ENCODE data around the gene NDRG3. TPM values are rescaled to one million over a fixed set of nuclear protein-coding genes. Genes with fewer than 3 reads are reported as not detected.

The NDRG3 gene
- total and polyA plus RNA-seq, 2 donors (not counting 3 experiments of a cell fraction or from before 2014, with no cell fraction given): 25.7 to 27.7 TPM

DNA sequence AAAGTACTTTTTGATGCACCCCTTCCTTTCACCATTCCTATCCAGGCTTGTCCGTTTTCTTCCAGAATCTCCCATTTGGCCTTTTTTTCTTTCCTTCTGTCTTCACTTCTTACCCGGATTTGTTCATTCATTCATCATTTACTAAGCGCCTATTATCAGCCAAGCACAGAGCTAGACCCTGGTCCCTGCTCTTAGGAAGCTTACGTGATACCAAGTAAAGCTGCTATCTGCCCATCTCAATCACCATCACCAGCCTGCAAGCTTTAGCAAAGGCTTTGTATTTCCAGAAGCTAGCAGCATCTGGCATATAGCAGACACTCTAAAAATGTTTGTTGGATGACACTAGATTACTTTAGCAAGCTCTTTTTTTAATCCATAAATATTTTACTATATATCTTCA is 4.8 kb downstream of the NDRG3 start:
- BruUV-seq (replicated peaks): no TSS peak

DNA sequence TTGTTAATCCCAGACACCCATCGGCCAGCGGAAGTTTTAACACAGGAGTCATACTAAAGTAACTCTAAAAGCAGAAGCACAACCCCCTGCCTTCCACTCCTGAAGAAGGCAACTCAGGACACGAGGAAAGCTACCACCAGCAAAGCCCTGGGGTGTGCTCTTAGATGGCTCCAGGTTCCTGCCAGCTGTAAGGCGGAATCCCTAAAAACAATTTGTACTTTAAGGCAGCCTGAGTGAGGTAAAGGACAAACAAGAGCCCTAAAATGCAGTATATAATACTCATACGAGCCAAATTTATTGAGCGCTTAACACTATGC is 8.7 kb downstream of the NDRG3 start:
- Histone ChIP-seq H3K27ac (ENCODE audit: insufficient read depth, low read depth, low read length) (no peak overlapping the region), H4K20me1 (replicated peaks; ENCODE audit: control insufficient read depth, extremely low read depth, insufficient read depth, low read length) (no peaks in the 10 kb centered on the region), H3K4me2 (ENCODE audit: insufficient read depth, low read length) (no peak overlapping the region), H3K79me2 (ENCODE audit: control insufficient read depth, insufficient read depth, low read length) (no peaks in the 10 kb centered on the region), H3K36me3 (ENCODE audit: control insufficient read depth in 2 of 2, extremely low read depth in 1 of 2, insufficient read depth in 2 of 2, low read length in 2 of 2) (no peaks in the 10 kb centered on the region), H3K27me3 (ENCODE audit: control insufficient read depth in 2 of 2, insufficient read depth in 2 of 2, low read length in 2 of 2) (no peaks in the 10 kb centered on the region), H3K9me1 (replicated peaks; ENCODE audit: control insufficient read depth, extremely low read depth, insufficient read depth, low read length) (no peaks in the 10 kb centered on the region), H3K9ac (replicated peaks; ENCODE audit: extremely low read depth, insufficient read depth, low read length) (no peak overlapping the region), H3K9me3 (replicated peaks; ENCODE audit: control insufficient read depth, insufficient read depth, low read length) (no peaks in the 10 kb centered on the region), H2AFZ (ENCODE audit: low read depth, low read length) (no peak overlapping the region), H3K4me3 (replicated peaks in 1 of 3; ENCODE audit: insufficient read depth in 1 of 3, low read depth in 1 of 3, low read length in 3 of 3) (no peak overlapping the region), H3K4me1 (ENCODE audit: control insufficient read depth, extremely low read depth, insufficient read depth, low read length) (no peaks in the 10 kb centered on the region)
- FAIRE-seq (no peak), DNase-seq (ENCODE audit: low read depth, low spot score) (no peak)
- intact Hi-C loops (cut with micrococcal nuclease): no loop called here
- no peak for TF ChIP-seq GATA2 (IDR thresholded peaks at IDR 0.05; ENCODE audit: insufficient read depth, insufficient read length, low read depth, low read length)
- no peak for TF ChIP-seq EZH2 (IDR thresholded peaks at IDR 0.05; ENCODE audit: borderline replicate concordance, low read depth, low read length, severe bottlenecking)
- no peak for TF ChIP-seq MYC (IDR thresholded peaks at IDR 0.05; ENCODE audit: low read depth, low read length)
- TF ChIP-seq FOS (IDR thresholded peaks at IDR 0.05; ENCODE audit: borderline replicate concordance, insufficient read depth, low read length): no peak
- TF ChIP-seq, protein P1, sequence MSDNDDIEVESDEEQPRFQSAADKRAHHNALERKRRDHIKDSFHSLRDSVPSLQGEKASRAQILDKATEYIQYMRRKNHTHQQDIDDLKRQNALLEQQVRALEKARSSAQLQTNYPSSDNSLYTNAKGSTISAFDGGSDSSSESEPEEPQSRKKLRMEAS (IDR thresholded peaks at IDR 0.05; ENCODE audit: insufficient read depth, insufficient read length): no peak
- TF ChIP-seq, protein P2, sequence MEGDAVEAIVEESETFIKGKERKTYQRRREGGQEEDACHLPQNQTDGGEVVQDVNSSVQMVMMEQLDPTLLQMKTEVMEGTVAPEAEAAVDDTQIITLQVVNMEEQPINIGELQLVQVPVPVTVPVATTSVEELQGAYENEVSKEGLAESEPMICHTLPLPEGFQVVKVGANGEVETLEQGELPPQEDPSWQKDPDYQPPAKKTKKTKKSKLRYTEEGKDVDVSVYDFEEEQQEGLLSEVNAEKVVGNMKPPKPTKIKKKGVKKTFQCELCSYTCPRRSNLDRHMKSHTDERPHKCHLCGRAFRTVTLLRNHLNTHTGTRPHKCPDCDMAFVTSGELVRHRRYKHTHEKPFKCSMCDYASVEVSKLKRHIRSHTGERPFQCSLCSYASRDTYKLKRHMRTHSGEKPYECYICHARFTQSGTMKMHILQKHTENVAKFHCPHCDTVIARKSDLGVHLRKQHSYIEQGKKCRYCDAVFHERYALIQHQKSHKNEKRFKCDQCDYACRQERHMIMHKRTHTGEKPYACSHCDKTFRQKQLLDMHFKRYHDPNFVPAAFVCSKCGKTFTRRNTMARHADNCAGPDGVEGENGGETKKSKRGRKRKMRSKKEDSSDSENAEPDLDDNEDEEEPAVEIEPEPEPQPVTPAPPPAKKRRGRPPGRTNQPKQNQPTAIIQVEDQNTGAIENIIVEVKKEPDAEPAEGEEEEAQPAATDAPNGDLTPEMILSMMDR (IDR thresholded peaks at IDR 0.05; ENCODE audit: extremely low read depth in 1 of 2, insufficient read depth in 1 of 2, low read depth in 1 of 2, low read length in 2 of 2): no peak
- no peak for TF ChIP-seq JUN (IDR thresholded peaks at IDR 0.05; ENCODE audit: borderline replicate concordance, insufficient read depth, insufficient read length, low read depth)
- no peak for TF ChIP-seq POLR2AphosphoS5 (IDR thresholded peaks at IDR 0.05; ENCODE audit: insufficient read depth, low read depth, low read length)
- no peak for TF ChIP-seq POLR2A (IDR thresholded peaks at IDR 0.05; ENCODE audit: low read depth, low read length)
- no TSS peak for BruUV-seq (replicated peaks)
- ChIA-PET POLR2A (no interaction called here), CTCF (interaction anchor here (1.0 to 1.9 kb wide), 6 partner anchors 12 to 182 kb away, joined by 3 to 10 read pairs (median 4); partner anchors contain the start of gene DSN1)
- dilution Hi-C loops (cut with MboI; ENCODE audit: extremely low pct_ligation_motif_present, low sequenced_read_pairs): no loop called here

More for the DNA sequence above, 4.8 kb downstream of the NDRG3 start:
- Histone ChIP-seq H4K20me1 (replicated peaks; ENCODE audit: control insufficient read depth, extremely low read depth, insufficient read depth, low read length) (no peaks in the 10 kb centered on the region), H3K4me2 (ENCODE audit: insufficient read depth, low read length) (no peak overlapping the region), H3K36me3 (ENCODE audit: control insufficient read depth in 2 of 2, extremely low read depth in 1 of 2, insufficient read depth in 2 of 2, low read length in 2 of 2) (no peaks in the 10 kb centered on the region), H3K9me1 (replicated peaks; ENCODE audit: control insufficient read depth, extremely low read depth, insufficient read depth, low read length) (no peaks in the 10 kb centered on the region), H3K27me3 (ENCODE audit: control insufficient read depth in 2 of 2, insufficient read depth in 2 of 2, low read length in 2 of 2) (no peaks in the 10 kb centered on the region), H2AFZ (ENCODE audit: low read depth, low read length) (no peak overlapping the region), H3K27ac (ENCODE audit: insufficient read depth, low read depth, low read length) (no peak overlapping the region), H3K9ac (replicated peaks; ENCODE audit: extremely low read depth, insufficient read depth, low read length) (no peak overlapping the region), H3K4me3 (replicated peaks in 1 of 3; ENCODE audit: insufficient read depth in 1 of 3, low read depth in 1 of 3, low read length in 3 of 3) (no peak overlapping the region), H3K79me2 (ENCODE audit: control insufficient read depth, insufficient read depth, low read length) (no peaks in the 10 kb centered on the region), H3K4me1 (ENCODE audit: control insufficient read depth, extremely low read depth, insufficient read depth, low read length) (peaks cover 7% of the 10 kb centered on the region), H3K9me3 (replicated peaks; ENCODE audit: control insufficient read depth, insufficient read depth, low read length) (no peaks in the 10 kb centered on the region)
- ChIA-PET CTCF (interaction anchor here (0.9 to 2.2 kb wide), 2 partner anchors 9 to 14 kb away, joined by 4 to 11 read pairs; no protein-coding TSS in a partner anchor), POLR2A (no interaction called here)
- TF ChIP-seq POLR2A (IDR thresholded peaks at IDR 0.05; ENCODE audit: low read depth, low read length) (no peak), MYC (IDR thresholded peaks at IDR 0.05; ENCODE audit: low read depth, low read length) (no peak), POLR2AphosphoS5 (IDR thresholded peaks at IDR 0.05; ENCODE audit: insufficient read depth, low read depth, low read length) (no peak)
- no peak for FAIRE-seq
- no peak for DNase-seq (ENCODE audit: low read depth, low spot score)
- intact Hi-C loops (cut with micrococcal nuclease) (no loop called here), dilution Hi-C loops (cut with MboI; ENCODE audit: extremely low pct_ligation_motif_present, low sequenced_read_pairs) (no loop called here)
